ENCODE measurements around the gene ELAPOR2.
"Not testable (repeated sequence)": the region's sequence is repeated elsewhere in the genome, so short reads cannot be mapped to it uniquely, and the experiment has no call there.

ELAPOR2 gene

DNA sequence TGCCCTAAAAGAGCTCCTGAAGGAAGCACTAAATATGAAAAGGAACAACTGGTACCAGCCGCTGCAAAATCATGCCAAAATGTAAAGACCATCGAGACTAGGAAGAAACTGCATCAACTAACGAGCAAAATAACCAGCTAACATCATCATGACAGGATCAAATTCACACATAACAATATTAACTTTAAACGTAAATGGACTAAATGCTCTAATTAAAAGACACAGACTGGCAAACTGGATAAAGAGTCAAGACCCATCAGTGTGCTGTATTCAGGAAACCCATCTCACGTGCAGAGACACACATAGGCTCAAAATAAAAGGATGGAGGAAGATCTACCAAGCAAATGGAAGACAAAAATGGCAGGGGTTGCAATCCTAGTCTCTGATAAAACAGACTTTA lies 17.9 kb downstream of the ELAPOR2 start:
- not testable (repeated sequence) for DNase-seq (ENCODE audit: low read depth in 2 of 2)

DNA sequence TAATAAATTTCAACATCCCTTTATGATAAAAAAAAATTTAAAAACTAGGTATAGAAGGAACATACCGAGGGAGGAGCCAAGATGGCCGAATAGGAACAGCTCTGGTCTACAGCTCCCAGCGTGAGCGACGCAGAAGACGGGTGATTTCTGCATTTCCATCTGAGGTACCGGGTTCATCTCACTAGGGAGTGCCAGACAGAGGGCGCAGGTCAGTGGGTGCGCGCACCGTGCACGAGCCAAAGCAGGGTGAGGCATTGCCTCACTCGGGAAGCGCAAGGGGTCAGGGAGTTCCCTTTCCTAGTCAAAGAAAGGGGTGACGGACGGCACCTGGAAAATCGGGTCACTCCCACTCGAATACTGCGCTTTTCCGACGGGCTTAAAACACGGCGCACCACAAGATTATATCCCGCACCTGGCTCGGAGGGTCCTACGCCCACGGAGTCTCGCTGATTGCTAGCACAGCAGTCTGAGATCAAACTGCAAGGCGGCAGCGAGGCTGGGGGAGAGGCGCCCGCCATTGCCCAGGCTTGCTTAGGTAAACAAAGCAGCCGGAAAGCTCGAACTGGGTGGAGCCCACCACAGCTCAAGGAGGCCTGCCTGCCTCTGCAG lies 19.7 kb downstream of the ELAPOR2 start:
- DNase-seq (ENCODE audit: low read depth in 2 of 2), result not testable (repeated sequence)

DNA sequence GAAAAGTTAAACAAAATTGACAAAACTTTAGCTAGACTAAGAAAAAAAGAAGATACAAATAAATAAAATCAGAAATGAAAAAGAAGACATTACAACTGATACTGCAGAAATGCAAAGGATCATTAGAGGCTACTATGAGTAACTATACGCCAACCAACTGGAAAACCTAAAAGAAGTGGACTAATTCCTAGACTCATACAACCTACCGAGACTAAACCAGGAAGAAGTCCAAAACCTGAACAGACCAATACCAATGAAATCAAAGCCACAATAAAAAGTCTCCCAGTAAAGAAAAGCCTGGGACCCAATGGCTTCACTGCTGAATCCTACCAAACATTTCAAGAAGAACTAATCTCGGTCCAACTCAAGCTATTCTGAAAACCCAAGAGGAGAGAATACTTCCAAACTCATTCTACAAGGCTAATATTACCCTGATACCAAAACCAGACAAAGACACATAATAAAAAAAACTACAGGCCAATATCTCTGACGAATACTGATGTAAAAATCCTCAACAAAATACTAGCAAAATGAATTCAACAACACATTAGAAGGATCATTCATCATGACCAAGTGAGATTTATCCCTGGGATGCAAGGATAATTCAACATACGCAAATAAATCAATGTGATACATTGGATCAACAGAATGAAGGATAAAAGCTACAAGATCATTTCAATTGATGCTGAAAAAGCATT lies 20.3 kb downstream of the ELAPOR2 start:
- DNase-seq (ENCODE audit: low read depth in 2 of 2), result no peak

GRCh38 chr7:87036985-87037384 lies 22.5 kb downstream of the ELAPOR2 start:
- no peak for DNase-seq (ENCODE audit: low read depth in 2 of 2)

DNA sequence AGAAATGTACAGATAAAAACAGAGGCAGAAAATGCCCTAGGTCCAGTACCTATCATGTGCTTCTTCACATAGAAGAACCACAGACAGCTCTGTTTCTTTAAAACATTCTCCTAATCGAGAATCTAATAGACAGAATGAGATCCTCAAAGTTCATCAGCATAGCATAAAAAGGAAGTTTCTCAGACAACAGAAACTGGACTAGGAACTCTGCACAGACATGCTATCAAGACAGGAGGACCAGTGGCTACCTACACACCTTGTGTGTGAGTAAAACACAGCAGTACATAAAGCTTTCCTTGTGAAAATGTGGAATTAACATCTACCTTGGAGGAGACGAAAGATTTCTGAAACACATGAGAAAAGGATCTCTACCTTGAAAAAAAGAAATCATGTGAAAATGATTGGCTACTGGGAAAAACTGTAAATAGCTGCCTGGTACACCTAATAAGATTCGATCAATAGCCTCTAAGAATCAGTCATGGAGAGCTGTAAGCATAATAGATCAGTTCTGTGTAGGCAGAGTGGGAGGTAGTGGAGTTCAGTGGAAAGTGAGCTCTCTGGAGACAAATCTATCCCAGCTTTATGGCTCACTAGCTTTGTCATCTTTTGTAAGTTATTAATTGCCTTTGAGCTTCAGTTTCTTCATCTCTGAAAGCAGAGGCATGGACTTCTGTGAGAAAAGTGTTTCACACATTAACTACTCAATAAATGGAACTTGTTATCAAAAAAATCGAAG lies 26.7 kb downstream of the ELAPOR2 start:
- DNase-seq (ENCODE audit: low read depth in 2 of 2), result no peak

- DNase-seq (ENCODE audit: low read depth in 2 of 2), result no peak
These were observed 30.4 kb downstream of the ELAPOR2 start for GRCh38 chr7:87029078-87029477.

DNA sequence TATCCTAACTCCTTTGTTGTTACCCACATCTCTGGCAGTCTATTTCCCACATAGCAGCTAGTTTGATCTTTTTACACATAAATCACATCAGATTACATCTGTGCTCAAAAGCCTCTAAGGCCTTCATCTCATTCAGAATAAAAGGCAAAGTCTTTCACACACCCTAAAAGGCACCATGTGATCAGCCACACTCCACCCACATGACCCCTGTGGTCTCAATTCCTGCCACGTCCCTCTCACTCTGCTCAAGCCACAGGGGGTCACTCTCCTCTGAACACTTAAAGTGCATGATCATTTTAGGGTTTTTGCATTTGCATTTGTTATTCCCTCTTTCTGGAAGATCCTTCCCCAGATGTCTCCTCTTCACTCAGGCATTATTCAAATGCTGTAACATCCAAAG lies 30.8 kb downstream of the ELAPOR2 start:
- DNase-seq (ENCODE audit: low read depth in 2 of 2), result no peak

DNA sequence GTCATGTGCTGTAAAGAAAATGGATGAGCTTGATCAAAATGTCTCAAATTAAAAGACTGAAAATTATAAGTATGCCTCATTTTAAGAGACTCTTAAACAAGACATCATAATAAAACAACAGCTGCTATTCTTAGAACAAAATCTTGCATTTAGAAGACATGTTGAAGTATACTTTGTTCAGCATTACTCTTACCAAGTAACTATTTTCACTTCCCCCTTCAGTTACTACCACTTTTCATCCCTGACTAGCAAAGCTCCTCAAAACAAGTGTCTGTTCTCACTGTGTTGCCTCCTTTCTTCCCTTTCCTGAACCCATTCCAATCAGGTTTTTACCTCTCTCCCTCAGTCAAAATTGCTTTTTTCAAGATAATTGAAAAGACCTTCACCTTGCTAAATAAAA lies 31.6 kb downstream of the ELAPOR2 start:
- DNase-seq (ENCODE audit: low read depth in 2 of 2), result no peak

GRCh38 chr7:87021285-87021684 lies 38.2 kb downstream of the ELAPOR2 start:
- DNase-seq (ENCODE audit: low read depth in 2 of 2), result no peak

GRCh38 chr7:87016606-87017005 lies 42.8 kb downstream of the ELAPOR2 start:
- DNase-seq (ENCODE audit: low read depth in 2 of 2), result no peak

- DNase-seq (ENCODE audit: low read depth in 2 of 2), result no peak
These were observed 45.6 kb downstream of the ELAPOR2 start for GRCh38 chr7:87013840-87014190.

GRCh38 chr7:87013136-87013839 lies 46.2 kb downstream of the ELAPOR2 start:
- DNase-seq (ENCODE audit: low read depth in 2 of 2), result no peak

All from stimulated activated CD8-positive, alpha-beta memory T cell treated with anti-CD3 and anti-CD28 coated beads, Interleukin-15, amount 100 ng/mL, for 4 hours (primary cell).